ENCODE measurements around the gene RNF213.

DNA sequence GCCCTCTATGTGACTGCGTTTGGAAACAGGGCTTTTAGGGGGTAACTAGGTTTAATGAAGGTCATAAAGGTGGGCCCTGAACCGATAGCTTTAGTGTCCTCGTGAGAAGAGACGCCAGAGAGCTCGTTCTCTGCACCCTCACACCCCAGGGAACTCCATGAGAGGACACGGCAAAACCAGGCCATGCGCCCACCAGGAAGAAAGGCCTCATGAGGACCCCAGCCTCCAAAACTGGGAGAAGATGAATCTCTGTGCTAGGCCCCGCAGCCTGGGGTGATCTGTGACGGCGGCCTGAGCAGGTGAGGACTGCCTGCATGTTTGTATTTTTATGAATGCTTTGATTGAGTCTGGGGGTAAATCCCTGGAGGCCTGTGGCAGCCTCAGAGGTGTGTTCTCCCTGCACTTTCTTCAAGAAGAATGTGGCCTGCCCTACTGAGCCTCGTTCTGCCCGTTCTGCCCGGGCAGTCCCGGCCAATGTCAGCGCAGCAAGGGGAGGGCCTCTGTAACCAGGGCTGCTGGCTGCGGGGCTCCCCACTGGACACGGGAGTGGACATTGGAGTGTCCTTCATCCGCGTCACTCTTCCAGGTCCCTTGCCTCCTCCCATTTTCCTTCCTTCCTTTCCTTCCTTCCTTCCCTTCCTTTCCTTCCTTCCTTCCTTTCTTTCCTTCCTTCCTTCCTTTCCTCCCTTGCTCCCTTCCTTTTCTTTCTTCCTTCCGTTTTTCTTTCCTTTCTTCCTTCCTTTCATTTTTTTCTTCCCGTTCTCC is 6.8 kb upstream of the RNF213 start:
- TF ChIP-seq, protein P1, sequence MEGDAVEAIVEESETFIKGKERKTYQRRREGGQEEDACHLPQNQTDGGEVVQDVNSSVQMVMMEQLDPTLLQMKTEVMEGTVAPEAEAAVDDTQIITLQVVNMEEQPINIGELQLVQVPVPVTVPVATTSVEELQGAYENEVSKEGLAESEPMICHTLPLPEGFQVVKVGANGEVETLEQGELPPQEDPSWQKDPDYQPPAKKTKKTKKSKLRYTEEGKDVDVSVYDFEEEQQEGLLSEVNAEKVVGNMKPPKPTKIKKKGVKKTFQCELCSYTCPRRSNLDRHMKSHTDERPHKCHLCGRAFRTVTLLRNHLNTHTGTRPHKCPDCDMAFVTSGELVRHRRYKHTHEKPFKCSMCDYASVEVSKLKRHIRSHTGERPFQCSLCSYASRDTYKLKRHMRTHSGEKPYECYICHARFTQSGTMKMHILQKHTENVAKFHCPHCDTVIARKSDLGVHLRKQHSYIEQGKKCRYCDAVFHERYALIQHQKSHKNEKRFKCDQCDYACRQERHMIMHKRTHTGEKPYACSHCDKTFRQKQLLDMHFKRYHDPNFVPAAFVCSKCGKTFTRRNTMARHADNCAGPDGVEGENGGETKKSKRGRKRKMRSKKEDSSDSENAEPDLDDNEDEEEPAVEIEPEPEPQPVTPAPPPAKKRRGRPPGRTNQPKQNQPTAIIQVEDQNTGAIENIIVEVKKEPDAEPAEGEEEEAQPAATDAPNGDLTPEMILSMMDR (IDR thresholded peaks at IDR 0.05), result no peak
- no peak for TF ChIP-seq POLR2A (IDR thresholded peaks at IDR 0.05)
